H9 (cell line): ENCODE data around the gene DNAH11. TPM values are rescaled to one million over a fixed set of nuclear protein-coding genes. Genes with fewer than 3 reads are reported as not detected.

Experiments used
- DNase-seq: peaks from one replicate; pipeline ENCODE4 v3.0.0-alpha.2; 2017
- H2AFZ ChIP-seq: one replicate; pipeline ENCODE4 v1.6.1; 2013; ENCODE audit warnings: mild to moderate bottlenecking, low read length, control low read depth, moderate library complexity
- H2AK5ac ChIP-seq: 2 replicates; pipeline ENCODE4 v1.6.1; 2013; ENCODE audit warnings: low read length, control low read depth, mixed read lengths; ENCODE audit not compliant: insufficient read length
- H2BK120ac ChIP-seq: one replicate; pipeline ENCODE4 v1.6.1; 2013; ENCODE audit warnings: low read depth, mild to moderate bottlenecking, low read length, control low read depth, inconsistent platforms; ENCODE audit not compliant: poor library complexity, severe bottlenecking
- H2BK12ac ChIP-seq: 2 replicates; pipeline ENCODE4 v1.6.1; 2013; ENCODE audit warnings: low read length, control low read depth, mixed read lengths, low read depth; ENCODE audit not compliant: insufficient read length
- H2BK15ac ChIP-seq: 2 replicates; pipeline ENCODE4 v1.6.1; 2013; ENCODE audit warnings: low read depth, low read length, control low read depth
- H2BK20ac ChIP-seq: one replicate; pipeline ENCODE4 v1.6.1; 2013; ENCODE audit warnings: low read depth, mild to moderate bottlenecking, low read length, control low read depth, inconsistent platforms; ENCODE audit not compliant: poor library complexity, severe bottlenecking
- H2BK5ac ChIP-seq: 2 replicates; pipeline ENCODE4 v1.6.1; 2013; ENCODE audit warnings: low read length, control low read depth, mixed read lengths; ENCODE audit not compliant: insufficient read length
- H3K14ac ChIP-seq: 2 replicates; pipeline ENCODE4 v1.6.1; 2013; ENCODE audit warnings: low read length, control low read depth; ENCODE audit not compliant: insufficient read depth
- H3K18ac ChIP-seq: 2 replicates; pipeline ENCODE4 v1.6.1; 2013; ENCODE audit warnings: low read depth, mild to moderate bottlenecking, mixed read lengths, low read length, control low read depth; ENCODE audit not compliant: insufficient read length
- H3K23ac ChIP-seq: 2 replicates; pipeline ENCODE4 v1.6.1; 2013; ENCODE audit warnings: low read length, control low read depth, mixed read lengths, low read depth; ENCODE audit not compliant: insufficient read length
- H3K23me2 ChIP-seq: 2 replicates; pipeline ENCODE4 v1.6.1; 2013; ENCODE audit warnings: low read depth, mild to moderate bottlenecking, mixed read lengths, low read length, control low read depth; ENCODE audit not compliant: insufficient read length, poor library complexity, severe bottlenecking
- H3K27ac ChIP-seq: 2 replicates; pipeline ENCODE4 v1.5.1; 2013; ENCODE audit warnings: low read length, control low read depth, mixed read lengths, low read depth; ENCODE audit not compliant: insufficient read length
- H3K27me3 ChIP-seq: 2 replicates; pipeline ENCODE4 v1.6.1; 2013; ENCODE audit warnings: low read length, control low read depth, inconsistent platforms; ENCODE audit not compliant: insufficient read depth
- H3K4ac ChIP-seq: 2 replicates; pipeline ENCODE4 v1.6.1; 2013; ENCODE audit warnings: low read depth, mild to moderate bottlenecking, control low read depth, inconsistent platforms, low read length, moderate library complexity
- H3K4me1 ChIP-seq: 2 replicates; pipeline ENCODE4 v1.6.1; 2013; ENCODE audit warnings: low read length, control low read depth, inconsistent platforms; ENCODE audit not compliant: insufficient read depth
- H3K4me2 ChIP-seq: 2 replicates; pipeline ENCODE4 v1.6.1; 2013; ENCODE audit warnings: low read length, control low read depth, mixed read lengths; ENCODE audit not compliant: insufficient read length, insufficient read depth
- H3K56ac ChIP-seq: 2 replicates; pipeline ENCODE4 v1.6.1; 2013; ENCODE audit warnings: low read depth, mild to moderate bottlenecking, mixed read lengths, low read length, control low read depth; ENCODE audit not compliant: insufficient read length
- H3K79me1 ChIP-seq: 2 replicates; pipeline ENCODE4 v1.6.1; 2013; ENCODE audit warnings: low read depth, mild to moderate bottlenecking, moderate library complexity, low read length, control low read depth, inconsistent platforms; ENCODE audit not compliant: insufficient read depth, poor library complexity, severe bottlenecking
- H3K79me2 ChIP-seq: 2 replicates; pipeline ENCODE4 v1.6.1; 2013; ENCODE audit warnings: low read length, control low read depth, inconsistent platforms; ENCODE audit not compliant: insufficient read depth
- H3K9ac ChIP-seq: 2 replicates; pipeline ENCODE4 v1.6.1; 2013; ENCODE audit warnings: low read length, control low read depth, mixed read lengths; ENCODE audit not compliant: insufficient read length; ENCODE audit errors: extremely low read depth
- H3K9me3 ChIP-seq: one replicate; pipeline ENCODE4 v1.6.1; 2013; ENCODE audit warnings: low read depth, low read length, inconsistent platforms; ENCODE audit not compliant: control insufficient read depth
- H3T11ph ChIP-seq: one replicate; pipeline ENCODE4 v1.6.1; 2013; ENCODE audit warnings: mild to moderate bottlenecking, low read length, control low read depth, inconsistent platforms
- H4K20me1 ChIP-seq: one replicate; pipeline ENCODE4 v1.6.1; 2013; ENCODE audit not compliant: control insufficient read depth, insufficient read length, insufficient read depth
- H4K5ac ChIP-seq: 2 replicates; pipeline ENCODE4 v1.6.1; 2013; ENCODE audit warnings: low read depth, mild to moderate bottlenecking, mixed read lengths, low read length, control low read depth; ENCODE audit not compliant: insufficient read length
- H4K8ac ChIP-seq: replicated peaks from 2 replicates; pipeline ENCODE4 v1.6.1; 2013; ENCODE audit warnings: low read length, control low read depth, mixed read lengths, low read depth; ENCODE audit not compliant: insufficient read length
- H4K91ac ChIP-seq: 2 replicates; pipeline ENCODE4 v1.6.1; 2013; ENCODE audit warnings: low read depth, mild to moderate bottlenecking, moderate library complexity, mixed read lengths, low read length, control low read depth; ENCODE audit not compliant: insufficient read length
- H3K27ac Mint-ChIP-seq, 3 experiments: 2 replicates in 2 of 3; 3 replicates in 1 of 3; pipeline ENCODE4 v1.8.0; 2020 to 2021; ENCODE audit warnings: mixed read lengths in 3 of 3, mild to moderate bottlenecking in 1 of 3, moderate library complexity in 1 of 3
- H3K27me3 Mint-ChIP-seq: 2 replicates; pipeline ENCODE4 v1.8.0; 2021; ENCODE audit warnings: low read depth, mild to moderate bottlenecking, moderate library complexity, mixed read lengths
- H3K36me3 Mint-ChIP-seq, 3 experiments: 2 replicates in 2 of 3; 3 replicates in 1 of 3; pipeline ENCODE4 v1.8.0; 2020 to 2021; ENCODE audit warnings: low read depth in 3 of 3, mixed read lengths in 3 of 3; ENCODE audit not compliant: insufficient read depth in 1 of 3
- H3K4me1 Mint-ChIP-seq, 2 experiments: 2 replicates each; pipeline ENCODE4 v1.8.0; 2020; ENCODE audit warnings: mixed read lengths in 2 of 2
- H3K4me3 Mint-ChIP-seq, 2 experiments: 2 replicates in 1 of 2; 3 replicates in 1 of 2; pipeline ENCODE4 v1.8.0; 2020 to 2021; ENCODE audit warnings: mild to moderate bottlenecking in 2 of 2, mixed read lengths in 2 of 2, moderate library complexity in 1 of 2
- H3K9me3 Mint-ChIP-seq, 2 experiments: 2 replicates in 1 of 2; 3 replicates in 1 of 2; pipeline ENCODE4 v1.8.0; 2020; ENCODE audit warnings: mild to moderate bottlenecking in 2 of 2, mixed read lengths in 2 of 2, moderate library complexity in 1 of 2
- CTCF ChIP-seq: fragments of 200-600 bp; sonication (generic); conservative IDR thresholded peaks from 3 replicates; pipeline ENCODE4 v1.8.0; 2021; ENCODE audit warnings: antibody characterized with exemption, mild to moderate bottlenecking
- WGBS: extraction: QIAGEN DNeasy Blood & Tissue Kit; methylation state at CpG from one replicate; pipeline ENCODE4 v1.1.7; 2013; ENCODE audit warnings: missing lambda C conversion rate, low lambda C conversion rate, mixed read lengths; ENCODE audit not compliant: insufficient read length; ENCODE audit errors: extremely low coverage; 5-methylcytosine and 5-hydroxymethylcytosine counted together
- total RNA-seq: library from RNA; stranded (reverse); gene quantifications from 2 replicates; pipeline ENCODE4 v1.2.1, GENCODE V29; 2021

DNAH11 gene
- total RNA-seq, 1 experiment from 2014 or later, result 2.5 TPM

DNA sequence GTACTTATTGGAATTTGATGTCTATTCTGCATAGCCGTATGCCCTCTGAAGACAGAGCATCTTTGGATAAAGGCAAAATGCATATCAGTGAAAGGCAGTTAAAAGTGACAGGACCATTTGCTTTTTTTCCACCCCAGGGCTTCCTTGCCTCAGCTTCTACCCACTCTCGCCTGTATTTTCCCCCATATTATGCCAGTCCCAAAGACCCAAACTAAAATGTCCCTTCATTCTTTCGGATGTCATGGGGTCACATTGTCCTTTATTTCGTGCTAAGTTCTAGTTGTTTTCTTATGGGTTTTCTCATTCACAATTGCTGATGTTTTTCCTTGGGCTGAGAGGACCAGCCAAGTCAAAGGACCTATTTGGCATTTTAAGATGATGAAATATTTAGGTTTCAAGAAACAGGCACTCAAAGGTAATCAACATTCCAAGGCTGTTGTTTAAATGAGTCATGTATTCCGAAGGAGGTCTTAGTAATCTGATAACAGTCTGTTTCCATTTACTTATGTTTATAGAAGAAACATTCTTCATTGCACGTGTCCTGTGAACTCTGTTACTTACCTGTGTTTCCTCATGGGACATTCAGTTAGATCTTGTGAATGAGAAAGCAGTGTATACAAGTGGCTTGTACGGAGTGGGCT is 74.1 kb downstream of the DNAH11 start:
- no peak overlapping the region for H3K27ac ChIP-seq
- H3K23ac ChIP-seq, result no peak overlapping the region
- H3K9me3 Mint-ChIP-seq, result peaks cover 2 to 4% of the 10 kb centered on the region in 2 experiments; a peak in 2 of 5 replicates
- no peak overlapping the region for H2AK5ac ChIP-seq
- H3K27ac Mint-ChIP-seq, result no peak overlapping the region
- no peak overlapping the region for H3K18ac ChIP-seq
- no peaks in the 10 kb centered on the region for H3K23me2 ChIP-seq
- H3K79me1 ChIP-seq, result no peaks in the 10 kb centered on the region
- H3T11ph ChIP-seq, result no peak overlapping the region
- H3K9ac ChIP-seq, result no peak overlapping the region
- H2BK20ac ChIP-seq, result no peak overlapping the region
- no peak overlapping the region for H3K4me3 Mint-ChIP-seq
- peaks cover 0 to 3% of the 10 kb centered on the region in 2 experiments; a peak in 1 of 4 replicates for H3K4me1 Mint-ChIP-seq
- no peak overlapping the region for H3K56ac ChIP-seq
- no peak overlapping the region for H4K91ac ChIP-seq
- no peak overlapping the region for H3K4ac ChIP-seq
- H3K36me3 Mint-ChIP-seq, result no peaks in the 10 kb centered on the region; a peak in 2 of 7 replicates
- H2BK15ac ChIP-seq, result no peak overlapping the region
- H2BK12ac ChIP-seq, result no peak overlapping the region
- no peaks in the 10 kb centered on the region for H3K9me3 ChIP-seq
- no peak overlapping the region for H2BK120ac ChIP-seq
- H4K20me1 ChIP-seq, result no peaks in the 10 kb centered on the region
- H3K79me2 ChIP-seq, result no peaks in the 10 kb centered on the region
- no CpG with 5 or more reads among the region's 7 CpGs for WGBS
- no peaks in the 10 kb centered on the region for H3K4me1 ChIP-seq
- no peak overlapping the region for H3K4me2 ChIP-seq
- H4K5ac ChIP-seq, result no peak overlapping the region
- H3K27me3 Mint-ChIP-seq, result no peaks in the 10 kb centered on the region
- H2AFZ ChIP-seq, result no peak overlapping the region
- no peak overlapping the region for H3K14ac ChIP-seq
- no peaks in the 10 kb centered on the region for H3K27me3 ChIP-seq
- no peak overlapping the region for H4K8ac ChIP-seq
- no peak for DNase-seq
- TF ChIP-seq CTCF, result no peak
- no peak overlapping the region for H2BK5ac ChIP-seq
